Measurements from ENCODE around the gene SH3GLB2. TPM values are rescaled to one million over a fixed set of nuclear protein-coding genes. Genes with fewer than 3 reads are reported as not detected.

The SH3GLB2 gene
- total RNA-seq, 1 experiment from 2014 or later, result 58.3 TPM

GRCh38 chr9:129068990-129069861 lies 41.1 kb upstream of the SH3GLB2 start:
- no peak for TF ChIP-seq CTCF (IDR thresholded peaks at IDR 0.05; ENCODE audit: unreplicated experiment)
- H3K27ac Mint-ChIP-seq (ENCODE audit: low read depth, unreplicated experiment), result no peak overlapping the region
- CTCF ChIA-PET, result interaction anchor here (0.7 kb wide), 1 partner anchor 62 kb away, joined by 3 read pairs; no protein-coding TSS in a partner anchor
- H3K9me3 Mint-ChIP-seq (ENCODE audit: unreplicated experiment), result no peaks in the 10 kb centered on the region
- no peaks in the 10 kb centered on the region for H3K4me1 Mint-ChIP-seq (ENCODE audit: insufficient read depth, unreplicated experiment)
- DNase-seq (ENCODE audit: unreplicated experiment), result no peak
- no TSS peak for BruUV-seq (replicated peaks)
- no peak overlapping the region for H3K4me3 Mint-ChIP-seq (ENCODE audit: unreplicated experiment)
- no peaks in the 10 kb centered on the region for H3K27me3 Mint-ChIP-seq (ENCODE audit: insufficient read depth, unreplicated experiment)
- peaks cover 36% of the 10 kb centered on the region for H3K36me3 Mint-ChIP-seq (ENCODE audit: insufficient read depth, unreplicated experiment)
- intact Hi-C loops (cut with micrococcal nuclease), result no loop called here
- POLR2A ChIA-PET, result interaction anchor here (0.5 kb wide), 1 partner anchor 420 kb away, joined by 3 read pairs; no protein-coding TSS in a partner anchor

GRCh38 chr9:129068110-129068509 lies 40.0 kb upstream of the SH3GLB2 start:
- Mint-ChIP-seq H3K27ac (ENCODE audit: low read depth, unreplicated experiment) (no peak overlapping the region), H3K27me3 (ENCODE audit: insufficient read depth, unreplicated experiment) (no peaks in the 10 kb centered on the region), H3K36me3 (ENCODE audit: insufficient read depth, unreplicated experiment) (peaks cover 40% of the 10 kb centered on the region), H3K9me3 (ENCODE audit: unreplicated experiment) (no peaks in the 10 kb centered on the region), H3K4me1 (ENCODE audit: insufficient read depth, unreplicated experiment) (no peaks in the 10 kb centered on the region), H3K4me3 (ENCODE audit: unreplicated experiment) (no peak overlapping the region)
- ChIA-PET POLR2A (interaction anchor here (0.8 to 0.9 kb wide), 2 partner anchors 13 to 32 kb away, joined by 3 read pairs; partner anchors contain the start of gene MIGA2), CTCF (no interaction called here)
- intact Hi-C loops (cut with micrococcal nuclease), result no loop called here
- no TSS peak for BruUV-seq (replicated peaks)
- no peak for TF ChIP-seq CTCF (IDR thresholded peaks at IDR 0.05; ENCODE audit: unreplicated experiment)
- no peak for DNase-seq (ENCODE audit: unreplicated experiment)

- DNase-seq (ENCODE audit: unreplicated experiment), result no peak
- CTCF ChIA-PET, result no interaction called here
- H3K27me3 Mint-ChIP-seq (ENCODE audit: insufficient read depth, unreplicated experiment), result no peaks in the 10 kb centered on the region
- no TSS peak for BruUV-seq (replicated peaks)
- peaks cover 54% of the 10 kb centered on the region for H3K36me3 Mint-ChIP-seq (ENCODE audit: insufficient read depth, unreplicated experiment)
- H3K27ac Mint-ChIP-seq (ENCODE audit: low read depth, unreplicated experiment), result no peak overlapping the region
- H3K4me3 Mint-ChIP-seq (ENCODE audit: unreplicated experiment), result no peak overlapping the region
- H3K4me1 Mint-ChIP-seq (ENCODE audit: insufficient read depth, unreplicated experiment), result no peaks in the 10 kb centered on the region
- intact Hi-C loops (cut with micrococcal nuclease), result no loop called here
- no peaks in the 10 kb centered on the region for H3K9me3 Mint-ChIP-seq (ENCODE audit: unreplicated experiment)
- TF ChIP-seq CTCF (IDR thresholded peaks at IDR 0.05; ENCODE audit: unreplicated experiment), result no peak
- POLR2A ChIA-PET, result interaction anchor here (0.7 kb wide), 1 partner anchor 17 kb away, joined by 3 read pairs; no protein-coding TSS in a partner anchor
Measured at GRCh38 chr9:129064499-129064908, 36.4 kb upstream of the SH3GLB2 start.

- BruUV-seq (replicated peaks), result no TSS peak
- H3K36me3 Mint-ChIP-seq (ENCODE audit: insufficient read depth, unreplicated experiment), result peaks cover 54% of the 10 kb centered on the region
- CTCF ChIA-PET, result no interaction called here
- POLR2A ChIA-PET, result no interaction called here
- no peaks in the 10 kb centered on the region for H3K27me3 Mint-ChIP-seq (ENCODE audit: insufficient read depth, unreplicated experiment)
- no peak for TF ChIP-seq CTCF (IDR thresholded peaks at IDR 0.05; ENCODE audit: unreplicated experiment)
- H3K4me3 Mint-ChIP-seq (ENCODE audit: unreplicated experiment), result no peak overlapping the region
- no peaks in the 10 kb centered on the region for H3K4me1 Mint-ChIP-seq (ENCODE audit: insufficient read depth, unreplicated experiment)
- DNase-seq (ENCODE audit: unreplicated experiment), result no peak
- no peaks in the 10 kb centered on the region for H3K9me3 Mint-ChIP-seq (ENCODE audit: unreplicated experiment)
- intact Hi-C loops (cut with micrococcal nuclease), result no loop called here
- H3K27ac Mint-ChIP-seq (ENCODE audit: low read depth, unreplicated experiment), result no peak overlapping the region
Measured at GRCh38 chr9:129063061-129063460, 34.9 kb upstream of the SH3GLB2 start.

All from MCF 10A (cell line).